K562 (cell line): ENCODE results near the gene CFAP157. TPM values are rescaled to one million over a fixed set of nuclear protein-coding genes. Genes with fewer than 3 reads are reported as not detected.

ENCODE experiments used
- HIVEP1 ChIP-seq: fragments of 250-450 bp; sonication (Bioruptor Pico); IDR thresholded peaks from 2 replicates; pipeline ENCODE4 v1.4.0; 2020; ENCODE audit warnings: mild to moderate bottlenecking
- ZFPM2 ChIP-seq: fragments of 250-450 bp; sonication (Bioruptor Pico); IDR thresholded peaks from 2 replicates; pipeline ENCODE4 v1.5.1; 2022; ENCODE audit warnings: mild to moderate bottlenecking
- polyA plus RNA-seq, 8 experiments: library from polyadenylated mRNA; depleted of rRNA in 4 of 8; stranded (reverse) in 5 of 8; unstranded in 3 of 8; fragments of >200 nt; fragmentation: Nextera tagmentation in 2 of 8; fragmentation: Illumina TruSeq in 1 of 8; extraction: Ambion mirVana in 2 of 8; extraction: Trizol in 1 of 8; gene quantifications; 2 replicates each; pipeline versions ENCODE4 v1.2.1 to v1.2.3, GENCODE V29; 2011 to 2014; ENCODE audit warnings: inconsistent platforms in 1 of 8, missing spikeins in 1 of 8
- total RNA-seq, 7 experiments: library from RNA; depleted of rRNA in 6 of 7; stranded (reverse); fragments of >200 nt in 6 of 7; fragmentation: Illumina TruSeq in 2 of 7; extraction: Trizol in 2 of 7; gene quantifications; 2 replicates each; pipeline versions ENCODE4 v1.2.1 to v1.2.3, GENCODE V29; 2011 to 2021; ENCODE audit warnings: low replicate concordance in 1 of 7
- TF ChIP-seq, protein P1 (sequence below): fragments of 250-450 bp; sonication (Bioruptor Pico); IDR thresholded peaks from 2 replicates; pipeline ENCODE4 v1.5.0; 2021
- TF ChIP-seq, protein P2 (sequence below): fragments of 250-450 bp; sonication (Bioruptor Pico); IDR thresholded peaks from 2 replicates; pipeline ENCODE4 v1.6.1; 2021; ENCODE audit warnings: mild to moderate bottlenecking
- TF ChIP-seq, protein P3 (sequence below): fragments of 250-450 bp; sonication (Bioruptor Pico); IDR thresholded peaks from 2 replicates; pipeline ENCODE4 v1.8.0; 2021; ENCODE audit warnings: borderline replicate concordance, mild to moderate bottlenecking, moderate library complexity; ENCODE audit not compliant: poor library complexity, severe bottlenecking
- TF ChIP-seq, protein P4 (sequence below): fragments of 250-450 bp; sonication (Bioruptor Pico); IDR thresholded peaks from 2 replicates; pipeline ENCODE4 v1.4.0; 2020; ENCODE audit warnings: mild to moderate bottlenecking, moderate library complexity, borderline replicate concordance

The CFAP157 gene
- total and polyA plus RNA-seq, 9 of the 15 experiments (the other 6 are each of a cell fraction or from before 2014, with no cell fraction given): 0.03 TPM; not detected in 8

DNA sequence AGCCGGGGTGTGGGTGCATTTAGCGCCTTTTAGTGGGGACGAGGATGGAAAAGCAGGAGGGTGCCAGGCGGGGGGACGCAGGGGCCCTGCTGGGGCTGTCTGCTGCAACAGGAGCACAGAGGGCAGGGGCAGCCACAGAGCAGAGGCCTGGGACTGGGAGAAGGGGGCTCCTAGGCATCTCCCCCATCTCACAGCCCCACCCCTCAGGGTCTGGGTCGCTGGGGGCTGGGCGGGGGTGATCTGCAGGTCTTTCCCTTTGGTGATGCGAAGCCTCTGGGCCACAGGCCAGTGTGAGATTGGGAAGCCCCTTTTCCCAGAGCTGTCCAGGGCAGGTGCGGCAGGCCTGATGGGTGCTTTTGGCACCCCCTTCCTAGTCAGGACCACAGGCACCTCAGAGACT, 23.5 kb downstream of the CFAP157 start (continued):
- TF ChIP-seq ZFPM2 (CRISPR knock-in tag) (no peak), HIVEP1 (CRISPR knock-in tag) (no peak)
- TF ChIP-seq, protein P1, sequence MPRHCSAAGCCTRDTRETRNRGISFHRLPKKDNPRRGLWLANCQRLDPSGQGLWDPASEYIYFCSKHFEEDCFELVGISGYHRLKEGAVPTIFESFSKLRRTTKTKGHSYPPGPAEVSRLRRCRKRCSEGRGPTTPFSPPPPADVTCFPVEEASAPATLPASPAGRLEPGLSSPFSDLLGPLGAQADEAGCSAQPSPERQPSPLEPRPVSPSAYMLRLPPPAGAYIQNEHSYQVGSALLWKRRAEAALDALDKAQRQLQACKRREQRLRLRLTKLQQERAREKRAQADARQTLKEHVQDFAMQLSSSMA: no peak
- TF ChIP-seq, protein P2, sequence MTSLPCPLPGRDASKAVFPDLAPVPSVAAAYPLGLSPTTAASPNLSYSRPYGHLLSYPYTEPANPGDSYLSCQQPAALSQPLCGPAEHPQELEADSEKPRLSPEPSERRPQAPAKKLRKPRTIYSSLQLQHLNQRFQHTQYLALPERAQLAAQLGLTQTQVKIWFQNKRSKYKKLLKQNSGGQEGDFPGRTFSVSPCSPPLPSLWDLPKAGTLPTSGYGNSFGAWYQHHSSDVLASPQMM: no peak
- TF ChIP-seq, protein P3, sequence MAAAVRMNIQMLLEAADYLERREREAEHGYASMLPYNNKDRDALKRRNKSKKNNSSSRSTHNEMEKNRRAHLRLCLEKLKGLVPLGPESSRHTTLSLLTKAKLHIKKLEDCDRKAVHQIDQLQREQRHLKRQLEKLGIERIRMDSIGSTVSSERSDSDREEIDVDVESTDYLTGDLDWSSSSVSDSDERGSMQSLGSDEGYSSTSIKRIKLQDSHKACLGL: no peak
- TF ChIP-seq, protein P4, sequence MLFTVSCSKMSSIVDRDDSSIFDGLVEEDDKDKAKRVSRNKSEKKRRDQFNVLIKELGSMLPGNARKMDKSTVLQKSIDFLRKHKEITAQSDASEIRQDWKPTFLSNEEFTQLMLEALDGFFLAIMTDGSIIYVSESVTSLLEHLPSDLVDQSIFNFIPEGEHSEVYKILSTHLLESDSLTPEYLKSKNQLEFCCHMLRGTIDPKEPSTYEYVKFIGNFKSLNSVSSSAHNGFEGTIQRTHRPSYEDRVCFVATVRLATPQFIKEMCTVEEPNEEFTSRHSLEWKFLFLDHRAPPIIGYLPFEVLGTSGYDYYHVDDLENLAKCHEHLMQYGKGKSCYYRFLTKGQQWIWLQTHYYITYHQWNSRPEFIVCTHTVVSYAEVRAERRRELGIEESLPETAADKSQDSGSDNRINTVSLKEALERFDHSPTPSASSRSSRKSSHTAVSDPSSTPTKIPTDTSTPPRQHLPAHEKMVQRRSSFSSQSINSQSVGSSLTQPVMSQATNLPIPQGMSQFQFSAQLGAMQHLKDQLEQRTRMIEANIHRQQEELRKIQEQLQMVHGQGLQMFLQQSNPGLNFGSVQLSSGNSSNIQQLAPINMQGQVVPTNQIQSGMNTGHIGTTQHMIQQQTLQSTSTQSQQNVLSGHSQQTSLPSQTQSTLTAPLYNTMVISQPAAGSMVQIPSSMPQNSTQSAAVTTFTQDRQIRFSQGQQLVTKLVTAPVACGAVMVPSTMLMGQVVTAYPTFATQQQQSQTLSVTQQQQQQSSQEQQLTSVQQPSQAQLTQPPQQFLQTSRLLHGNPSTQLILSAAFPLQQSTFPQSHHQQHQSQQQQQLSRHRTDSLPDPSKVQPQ (CRISPR knock-in tag): no peak
